ENCODE results near the gene RNASEH1.

The RNASEH1 gene

GRCh38 chr2:3522961-3523421 lies 35.1 kb downstream of the RNASEH1 start:
- 0 out of 2 replicates have a peak, but pooled peaks cover 7% of the 10 kb centered on the region for H3F3A ChIP-seq (ENCODE audit: control insufficient read depth, insufficient read depth)
- H3K27ac ChIP-seq (ENCODE audit: low read depth, low read length), result no peak overlapping the region
- H3K36me3 ChIP-seq (ENCODE audit: control insufficient read depth, low read length), result peaks cover 5% of the 10 kb centered on the region
- no peaks in the 10 kb centered on the region for H4K20me1 ChIP-seq (ENCODE audit: control insufficient read depth, insufficient read depth, low read depth, low read length)
- H3K27me3 ChIP-seq (ENCODE audit: control insufficient read depth, low read length), result no peaks in the 10 kb centered on the region
- H3K9me3 ChIP-seq (ENCODE audit: control insufficient read depth, insufficient read depth, low read length), result no peaks in the 10 kb centered on the region
- peaks cover 26% of the 10 kb centered on the region for H3K4me1 ChIP-seq (ENCODE audit: control insufficient read depth, low read length)
- no peaks in the 10 kb centered on the region for H3K9me2 ChIP-seq (replicated peaks; ENCODE audit: control insufficient read depth, low read length)
- no peak for TF ChIP-seq CTCF (IDR thresholded peaks at IDR 0.05; ENCODE audit: low read depth, low read length, poor library complexity, severe bottlenecking)
- no peak for TF ChIP-seq EZH2phosphoT487 (IDR thresholded peaks at IDR 0.05; ENCODE audit: borderline replicate concordance, low read length)
- no peak overlapping the region for H3K4me2 ChIP-seq (ENCODE audit: low read length)
- peaks cover 28% of the 10 kb centered on the region for H3K79me2 ChIP-seq (ENCODE audit: control insufficient read depth, low read length)
- H3K4me3 ChIP-seq (ENCODE audit: low read length), result no peak overlapping the region

DNA sequence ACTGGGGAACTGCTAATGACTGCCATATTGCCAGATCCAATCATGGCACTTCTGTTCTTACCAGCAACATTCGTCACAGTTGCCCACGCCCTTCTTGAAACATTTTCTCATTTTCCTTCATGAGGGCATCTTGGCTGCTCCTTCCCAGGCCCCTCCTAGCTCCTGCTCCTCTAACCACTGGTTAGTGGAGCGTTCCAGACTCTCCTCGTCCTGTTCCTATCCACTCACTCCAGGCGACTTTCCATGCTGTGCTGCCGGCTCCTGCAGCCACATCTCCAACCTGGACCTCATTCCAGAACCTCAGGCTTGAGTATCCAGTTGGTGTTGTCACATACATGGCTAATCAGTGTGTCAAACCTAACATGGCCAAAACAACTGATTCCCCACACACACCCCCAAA lies 37.5 kb downstream of the RNASEH1 start:
- Histone ChIP-seq H3K27ac (ENCODE audit: low read depth, low read length) (no peak overlapping the region), H3K9me2 (replicated peaks; ENCODE audit: control insufficient read depth, low read length) (no peaks in the 10 kb centered on the region), H3F3A (ENCODE audit: control insufficient read depth, insufficient read depth) (0 out of 2 replicates have a peak, but pooled peaks cover 3% of the 10 kb centered on the region), H3K79me2 (ENCODE audit: control insufficient read depth, low read length) (peaks cover 43% of the 10 kb centered on the region), H3K9me3 (ENCODE audit: control insufficient read depth, insufficient read depth, low read length) (peaks cover 4% of the 10 kb centered on the region; the same call in 1 of the 2 replicates), H3K36me3 (ENCODE audit: control insufficient read depth, low read length) (peaks cover 22% of the 10 kb centered on the region), H3K4me2 (ENCODE audit: low read length) (peak overlapping the region; percentile 68), H3K4me3 (ENCODE audit: low read length) (peak overlapping the region; percentile 78), H3K4me1 (ENCODE audit: control insufficient read depth, low read length) (peaks cover 28% of the 10 kb centered on the region), H3K27me3 (ENCODE audit: control insufficient read depth, low read length) (no peaks in the 10 kb centered on the region), H4K20me1 (ENCODE audit: control insufficient read depth, insufficient read depth, low read depth, low read length) (no peaks in the 10 kb centered on the region)
- TF ChIP-seq CTCF (IDR thresholded peaks at IDR 0.05; ENCODE audit: low read depth, low read length, poor library complexity, severe bottlenecking), result no peak
- no peak for TF ChIP-seq EZH2phosphoT487 (IDR thresholded peaks at IDR 0.05; ENCODE audit: borderline replicate concordance, low read length)

DNA sequence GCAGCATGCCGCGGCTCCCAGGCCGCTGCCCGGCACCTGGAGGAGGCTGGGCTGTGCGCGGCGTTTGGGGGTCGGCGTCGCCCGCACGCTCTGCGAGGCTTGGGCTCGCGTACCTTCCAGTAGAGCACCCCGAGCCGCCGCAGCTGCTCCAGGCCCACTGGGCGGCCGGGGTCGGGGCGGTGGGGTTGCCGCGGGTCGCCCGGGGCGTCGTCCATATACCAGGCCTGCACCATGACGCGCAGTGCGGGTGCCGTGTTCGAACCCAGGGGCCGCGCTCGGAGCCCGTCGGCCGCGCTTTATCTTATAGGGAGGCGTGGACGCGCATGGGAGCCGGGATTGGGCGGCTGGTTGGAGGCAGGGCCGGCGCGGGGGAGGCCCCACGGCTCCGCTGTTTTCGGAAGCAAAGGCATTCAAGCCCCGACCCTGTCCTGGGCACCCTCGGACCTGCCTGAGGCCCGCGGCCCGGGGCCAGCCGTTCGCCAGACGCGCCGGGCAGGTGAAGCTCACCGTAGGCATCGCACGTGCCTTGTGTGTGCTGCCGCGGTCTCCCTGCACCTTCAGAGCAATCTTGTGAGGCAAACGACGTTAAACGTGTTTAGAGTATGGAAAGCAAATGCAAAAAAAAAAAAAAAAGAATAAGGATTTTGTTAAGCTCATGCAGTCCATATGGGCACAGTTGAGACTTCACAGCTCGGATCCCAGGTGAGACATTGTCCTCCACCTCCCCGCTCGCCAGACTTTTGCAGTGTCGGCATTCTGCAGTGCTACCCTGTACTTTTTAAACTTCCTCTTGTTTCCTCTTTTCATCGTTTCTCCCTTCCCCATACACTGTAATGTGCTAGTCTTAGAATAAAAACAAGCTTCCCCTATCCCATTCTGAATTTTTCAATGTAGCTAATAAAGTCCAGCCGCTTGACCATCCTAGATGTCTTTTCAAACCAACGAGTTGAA lies 38.6 kb downstream of the RNASEH1 start, which contains the start of gene ADI1:
Gene ADI1, minus strand, starts transcription at position 277 of the 951 bp plus-strand sequence. Its CDS starts 44 bp downstream, at position 233.
- no peaks in the 10 kb centered on the region for H4K20me1 ChIP-seq (ENCODE audit: control insufficient read depth, insufficient read depth, low read depth, low read length)
- H3K27ac ChIP-seq (ENCODE audit: low read depth, low read length), result peak within 1 kb of the TSS; percentile 59
- H3K27me3 ChIP-seq (ENCODE audit: control insufficient read depth, low read length), result no peaks in the 10 kb centered on the region
- peaks cover 4% of the 10 kb centered on the region; the same call in 1 of the 2 replicates for H3K9me3 ChIP-seq (ENCODE audit: control insufficient read depth, insufficient read depth, low read length)
- no peaks in the 10 kb centered on the region for H3K9me2 ChIP-seq (replicated peaks; ENCODE audit: control insufficient read depth, low read length)
- peaks cover 43% of the 10 kb centered on the region for H3K79me2 ChIP-seq (ENCODE audit: control insufficient read depth, low read length)
- 0 out of 2 replicates have a peak, but pooled peaks cover 3% of the 10 kb centered on the region for H3F3A ChIP-seq (ENCODE audit: control insufficient read depth, insufficient read depth)
- H3K36me3 ChIP-seq (ENCODE audit: control insufficient read depth, low read length), result peaks cover 23% of the 10 kb centered on the region
- H3K4me3 ChIP-seq (ENCODE audit: low read length), result peak within 1 kb of the TSS; percentile 96
- H3K4me2 ChIP-seq (ENCODE audit: low read length), result peak within 1 kb of the TSS; percentile 99
- TF ChIP-seq CTCF (IDR thresholded peaks at IDR 0.05; ENCODE audit: low read depth, low read length, poor library complexity, severe bottlenecking), result no peak
- peaks cover 29% of the 10 kb centered on the region for H3K4me1 ChIP-seq (ENCODE audit: control insufficient read depth, low read length)

Measured in DOHH2 (cell line).